Erythroblast (primary cell): ENCODE results near the gene GPR137B.

ENCODE experiments used
- GATA1 ChIP-seq: IDR thresholded peaks from 2 replicates; pipeline ENCODE4 v1.6.1; 2011; ENCODE audit warnings: low read depth, mild to moderate bottlenecking, control low read depth, low read length, moderate library complexity
- POLR2A ChIP-seq: IDR thresholded peaks from 2 replicates; pipeline ENCODE4 v1.6.1; 2011; ENCODE audit warnings: mild to moderate bottlenecking, low read length

DNA sequence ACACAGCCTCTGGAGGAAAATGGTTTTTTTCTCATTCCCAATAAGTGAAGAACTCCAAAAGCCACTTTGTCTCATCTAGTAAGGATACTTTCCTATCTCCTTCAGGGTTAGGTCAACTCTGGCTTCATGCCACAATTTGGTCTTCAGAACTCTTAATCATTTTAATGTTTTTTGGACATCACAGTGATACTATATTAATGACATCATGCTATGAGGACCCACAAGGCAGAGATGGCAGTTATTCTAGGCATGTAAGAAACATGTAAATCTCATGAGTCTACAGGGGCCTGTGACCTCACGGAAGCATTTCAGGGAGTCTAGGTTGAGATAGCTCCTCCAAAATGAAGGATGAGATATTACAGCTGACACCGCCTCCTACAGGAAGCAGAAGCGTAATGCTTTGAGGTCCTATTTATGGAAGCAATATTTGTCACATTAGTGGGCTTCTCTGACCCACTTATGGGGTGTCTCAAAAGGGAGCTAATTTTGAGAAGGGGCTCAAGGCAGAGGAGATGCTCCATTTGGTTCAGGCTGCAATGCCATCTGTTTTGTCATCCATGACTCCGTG, 5.0 kb upstream of the GPR137B start:
- TF ChIP-seq POLR2A (no peak), GATA1 (no peak)
